Thyroid gland (tissue), 4 donors: ENCODE results near the gene B4GAT1.

Experiments used
- CTCF ChIP-seq, 6 experiments: fragments of 200-600 bp in 3 of 6; fragments of 450-650 bp in 3 of 6; sonication (generic) in 3 of 6; IDR thresholded peaks; one replicate each; pipeline ENCODE4 v1.5.1; 2016 to 2019; ENCODE audit warnings: antibody characterized with exemption in 6 of 6, mild to moderate bottlenecking in 2 of 6, inconsistent platforms in 1 of 6, moderate library complexity in 1 of 6
- POLR2A ChIP-seq, 2 donors: fragments of 450-650 bp; IDR thresholded peaks; one replicate each; pipeline ENCODE4 v1.6.1; 2017; ENCODE audit warnings: antibody characterized with exemption in 2 of 2, mild to moderate bottlenecking in 2 of 2, moderate library complexity in 1 of 2

- TF ChIP-seq CTCF (IDR thresholded peaks at IDR 0.05) (no peak), POLR2A (IDR thresholded peaks at IDR 0.05) (no peak)
Measured at GRCh38 chr11:66318600-66318970, 28.8 kb downstream of the B4GAT1 start.
